ENCODE data around the gene SF3B3.

SF3B3 gene

DNA sequence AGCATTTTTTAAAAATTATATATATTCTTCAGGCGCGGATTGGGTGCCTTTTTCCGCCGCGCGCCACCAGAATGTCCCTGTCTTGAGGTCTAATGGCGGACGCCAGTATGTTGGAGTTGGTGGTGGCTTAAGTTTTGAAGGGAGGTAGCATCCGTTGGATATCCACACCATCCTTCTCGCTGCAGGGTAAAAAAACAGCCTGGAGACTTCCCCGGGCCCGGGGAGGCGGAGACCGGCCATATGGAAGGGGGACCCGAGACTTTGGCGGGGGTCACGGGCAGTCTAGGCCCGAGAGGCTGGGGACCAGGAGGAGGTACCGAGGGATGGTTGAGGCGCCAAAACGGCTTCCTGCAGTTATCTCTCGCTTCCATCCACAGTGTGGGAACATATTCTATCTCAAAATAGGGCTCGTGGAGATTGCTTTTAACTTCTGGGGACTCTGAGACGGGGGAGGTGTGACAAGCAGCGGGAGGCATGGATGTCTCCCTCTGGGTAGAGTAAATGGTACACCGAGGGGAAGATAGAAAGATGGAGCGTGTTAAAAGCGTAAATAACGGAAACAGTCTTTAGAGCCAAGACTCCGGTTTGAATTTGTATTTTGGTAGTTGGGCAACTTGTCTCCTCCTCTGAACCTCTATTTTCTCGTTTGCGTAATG, at the start of gene SF3B3:
Gene SF3B3 (plus strand): TSS at position 74 of the 656 bp plus-strand sequence. CDS start 2,841 bp downstream, outside the sequence.
- TF ChIP-seq GATA3 (IDR thresholded peaks at IDR 0.05; ENCODE audit: low read depth, low read length), result no peak
- TF ChIP-seq GATA2 (IDR thresholded peaks at IDR 0.05; ENCODE audit: low read depth, low read length), result no peak

DNA sequence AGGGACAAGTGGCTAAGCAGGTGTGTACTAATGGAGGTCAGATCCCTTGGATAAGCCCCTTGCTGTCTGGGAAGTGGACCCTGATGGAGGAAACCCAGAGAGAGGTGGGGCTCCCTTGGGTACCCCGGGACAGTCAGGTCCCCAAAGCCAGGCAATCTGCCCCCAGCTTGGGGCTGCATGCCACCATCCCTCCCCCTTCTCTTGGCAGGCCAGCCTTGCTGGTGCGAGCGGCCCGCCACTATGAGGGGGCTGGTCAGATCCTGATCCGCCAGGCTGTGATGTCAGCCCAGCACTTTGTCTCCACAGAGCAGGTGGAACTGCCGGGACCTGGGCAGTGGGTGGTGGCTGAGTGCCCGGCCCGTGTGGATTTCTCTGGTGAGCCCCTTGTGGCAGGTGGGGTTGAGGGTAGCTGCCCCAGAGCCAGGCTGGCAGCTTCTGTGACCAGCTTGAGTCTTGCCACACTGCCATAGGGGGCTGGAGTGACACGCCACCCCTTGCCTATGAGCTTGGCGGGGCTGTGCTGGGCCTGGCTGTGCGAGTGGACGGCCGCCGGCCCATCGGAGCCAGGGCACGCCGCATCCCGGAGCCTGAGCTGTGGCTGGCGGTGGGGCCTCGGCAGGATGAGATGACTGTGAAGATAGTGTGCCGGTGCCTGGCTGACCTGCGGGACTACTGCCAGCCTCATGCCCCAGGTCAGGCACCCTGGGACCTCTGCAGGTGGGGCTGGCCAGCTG, 49.1 kb upstream of the SF3B3 start:
- TF ChIP-seq GATA3 (IDR thresholded peaks at IDR 0.05; ENCODE audit: low read depth, low read length) (no peak), GATA2 (IDR thresholded peaks at IDR 0.05; ENCODE audit: low read depth, low read length) (peak; percentile 58)

DNA sequence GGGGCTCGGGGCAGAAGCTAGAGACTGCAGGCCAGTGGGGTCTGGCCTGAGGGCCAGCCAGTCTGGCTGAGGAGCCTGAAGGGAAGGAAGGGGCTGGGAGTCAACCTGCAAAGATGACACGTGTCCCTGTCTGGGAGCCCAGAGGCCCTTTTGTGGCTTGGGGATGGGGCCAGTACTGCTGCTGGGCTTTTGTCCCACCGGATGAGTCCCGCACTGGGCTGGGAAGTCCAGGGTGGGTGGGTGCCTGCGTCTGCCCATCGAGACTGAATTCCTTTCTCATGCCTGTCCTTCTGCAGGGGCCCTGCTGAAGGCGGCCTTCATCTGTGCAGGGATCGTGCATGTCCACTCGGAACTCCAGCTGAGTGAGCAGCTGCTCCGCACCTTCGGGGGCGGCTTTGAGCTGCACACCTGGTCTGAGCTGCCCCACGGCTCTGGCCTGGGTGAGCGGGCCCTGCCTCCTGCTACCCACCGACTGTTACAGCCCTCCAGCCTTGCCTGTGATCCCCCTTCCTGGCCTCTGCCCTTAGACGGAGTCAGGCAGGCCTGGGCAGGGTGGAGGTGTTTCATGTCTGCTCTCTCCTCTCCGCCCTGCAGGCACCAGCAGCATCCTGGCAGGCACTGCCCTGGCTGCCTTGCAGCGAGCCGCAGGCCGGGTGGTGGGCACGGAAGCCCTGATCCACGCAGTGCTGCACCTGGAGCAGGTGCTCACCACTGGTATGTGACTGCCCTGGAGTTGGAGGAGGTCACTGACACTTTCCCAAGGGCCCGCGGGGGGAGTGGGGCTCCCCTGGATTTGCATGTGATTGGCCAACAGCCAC, 48.4 kb upstream of the SF3B3 start:
- TF ChIP-seq GATA2 (IDR thresholded peaks at IDR 0.05; ENCODE audit: low read depth, low read length) (no peak), GATA3 (IDR thresholded peaks at IDR 0.05; ENCODE audit: low read depth, low read length) (no peak)

DNA sequence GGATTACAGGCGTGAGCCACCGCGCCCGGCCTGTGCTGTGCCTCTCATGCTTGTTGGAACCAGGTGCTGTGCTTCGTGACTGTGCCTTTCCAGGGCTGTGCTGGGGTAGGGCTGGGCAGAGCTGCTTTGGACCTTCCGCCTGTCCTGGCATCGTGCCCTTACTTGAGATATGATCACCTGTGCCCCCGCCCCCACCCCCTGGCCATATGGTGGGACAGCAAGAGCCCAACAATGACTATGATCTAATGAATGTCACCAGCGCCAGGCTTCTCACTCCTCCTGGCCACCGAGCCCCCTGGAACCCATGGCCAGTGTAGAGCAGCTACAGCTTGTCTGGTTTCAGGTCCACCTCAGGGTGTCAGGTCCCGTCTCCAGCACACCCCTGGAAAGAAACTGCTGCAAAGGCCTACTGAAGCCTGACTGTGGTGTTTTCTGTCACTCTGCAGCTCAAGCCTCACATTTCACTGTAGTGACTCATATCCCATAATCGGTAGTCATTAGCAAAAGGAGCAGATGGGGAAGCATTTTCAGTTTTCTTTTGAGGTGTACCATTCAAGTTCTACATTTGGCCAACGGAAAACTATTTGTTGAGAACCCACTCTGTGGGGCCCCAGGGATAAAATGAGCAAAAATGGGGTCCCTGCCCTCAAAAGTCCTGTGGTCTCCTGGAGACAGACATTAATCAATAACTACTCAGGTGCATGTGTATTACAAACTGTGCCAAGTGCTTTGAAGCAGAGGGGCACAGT, 47.2 kb upstream of the SF3B3 start:
- peak; percentile 86 for TF ChIP-seq GATA2 (IDR thresholded peaks at IDR 0.05; ENCODE audit: low read depth, low read length)
- no peak for TF ChIP-seq GATA3 (IDR thresholded peaks at IDR 0.05; ENCODE audit: low read depth, low read length)

DNA sequence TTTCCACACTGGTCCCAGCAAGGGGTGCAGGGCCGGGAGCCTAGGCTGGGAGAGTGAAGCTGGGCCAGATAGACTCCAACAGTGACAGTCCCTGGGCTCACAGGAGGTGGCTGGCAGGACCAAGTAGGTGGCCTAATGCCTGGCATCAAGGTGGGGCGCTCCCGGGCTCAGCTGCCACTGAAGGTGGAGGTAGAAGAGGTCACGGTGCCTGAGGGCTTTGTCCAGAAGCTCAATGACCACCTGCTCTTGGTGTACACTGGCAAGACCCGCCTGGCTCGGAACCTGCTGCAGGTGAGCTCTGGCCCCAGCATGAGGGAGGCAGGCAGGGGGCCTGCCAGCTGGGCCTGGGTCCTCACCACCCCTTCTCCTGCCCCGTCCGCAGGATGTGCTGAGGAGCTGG, 45.4 kb upstream of the SF3B3 start:
- TF ChIP-seq GATA2 (IDR thresholded peaks at IDR 0.05; ENCODE audit: low read depth, low read length) (no peak), GATA3 (IDR thresholded peaks at IDR 0.05; ENCODE audit: low read depth, low read length) (no peak)

DNA sequence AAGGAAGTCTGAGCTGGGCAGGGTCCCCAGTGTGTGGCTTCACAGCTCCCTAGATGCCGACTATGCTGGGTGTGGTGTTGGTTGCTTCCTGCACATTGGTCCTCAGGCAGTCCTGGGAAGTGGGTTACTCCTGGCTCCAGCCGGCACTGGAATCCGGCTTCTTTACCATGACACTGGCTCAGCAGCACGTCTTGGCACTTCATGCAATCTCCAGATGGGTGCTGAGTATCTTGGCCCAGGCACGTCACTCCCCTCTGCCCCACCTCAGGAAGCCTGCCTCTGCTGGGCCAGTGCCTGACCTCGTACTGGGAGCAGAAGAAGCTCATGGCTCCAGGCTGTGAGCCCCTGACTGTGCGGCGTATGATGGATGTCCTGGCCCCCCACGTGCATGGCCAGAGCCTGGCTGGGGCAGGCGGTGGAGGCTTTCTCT, 44.7 kb upstream of the SF3B3 start:
- no peak for TF ChIP-seq GATA2 (IDR thresholded peaks at IDR 0.05; ENCODE audit: low read depth, low read length)
- no peak for TF ChIP-seq GATA3 (IDR thresholded peaks at IDR 0.05; ENCODE audit: low read depth, low read length)

DNA sequence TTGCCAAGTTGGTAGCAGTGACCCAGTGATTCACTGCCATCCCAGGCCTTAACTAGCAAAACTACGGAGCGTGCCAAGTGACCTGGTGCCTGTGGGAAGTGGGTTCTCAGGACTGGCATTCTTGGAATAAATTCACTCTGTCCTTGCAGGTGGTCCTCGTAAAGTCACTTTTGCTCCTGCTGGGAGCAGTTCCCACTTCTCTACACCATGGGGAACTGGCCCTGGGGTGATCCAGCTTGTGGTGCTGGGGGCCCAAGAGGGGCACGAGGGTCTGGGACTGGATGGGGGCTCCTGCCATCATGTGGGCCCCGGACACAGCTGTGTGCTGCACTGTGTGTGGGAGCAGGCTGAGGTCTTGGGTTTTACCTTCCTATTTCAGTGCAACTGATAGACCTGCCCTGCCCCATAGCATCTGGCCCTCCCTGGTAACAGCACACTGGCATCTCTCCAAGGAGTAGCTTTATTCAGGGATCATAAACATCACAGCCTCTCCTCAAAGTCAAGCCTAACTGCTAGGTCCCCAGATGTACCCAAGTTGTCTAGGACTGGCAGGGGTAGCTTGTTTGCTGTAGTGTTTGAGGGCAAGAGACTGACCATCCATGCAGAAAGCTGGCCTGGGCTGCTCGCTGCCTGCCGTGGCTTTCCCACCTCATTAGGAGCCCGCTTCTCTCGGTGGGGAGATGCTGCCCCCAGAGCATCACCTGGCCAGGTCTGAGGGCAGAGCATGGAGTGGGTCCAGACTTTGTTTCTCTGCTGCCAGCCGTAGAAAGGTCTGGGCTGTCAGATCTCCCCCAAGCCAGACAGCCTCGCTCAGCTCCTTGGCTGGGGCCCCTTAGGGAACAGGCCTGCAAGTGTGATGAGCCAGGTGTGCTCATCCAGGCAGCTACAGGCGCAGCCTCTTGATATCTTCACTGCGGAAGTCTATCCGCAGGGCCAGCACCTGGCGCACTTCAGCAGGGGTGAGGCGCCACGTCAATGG, 43.2 kb upstream of the SF3B3 start:
- TF ChIP-seq GATA3 (IDR thresholded peaks at IDR 0.05; ENCODE audit: low read depth, low read length) (no peak), GATA2 (IDR thresholded peaks at IDR 0.05; ENCODE audit: low read depth, low read length) (no peak)

DNA sequence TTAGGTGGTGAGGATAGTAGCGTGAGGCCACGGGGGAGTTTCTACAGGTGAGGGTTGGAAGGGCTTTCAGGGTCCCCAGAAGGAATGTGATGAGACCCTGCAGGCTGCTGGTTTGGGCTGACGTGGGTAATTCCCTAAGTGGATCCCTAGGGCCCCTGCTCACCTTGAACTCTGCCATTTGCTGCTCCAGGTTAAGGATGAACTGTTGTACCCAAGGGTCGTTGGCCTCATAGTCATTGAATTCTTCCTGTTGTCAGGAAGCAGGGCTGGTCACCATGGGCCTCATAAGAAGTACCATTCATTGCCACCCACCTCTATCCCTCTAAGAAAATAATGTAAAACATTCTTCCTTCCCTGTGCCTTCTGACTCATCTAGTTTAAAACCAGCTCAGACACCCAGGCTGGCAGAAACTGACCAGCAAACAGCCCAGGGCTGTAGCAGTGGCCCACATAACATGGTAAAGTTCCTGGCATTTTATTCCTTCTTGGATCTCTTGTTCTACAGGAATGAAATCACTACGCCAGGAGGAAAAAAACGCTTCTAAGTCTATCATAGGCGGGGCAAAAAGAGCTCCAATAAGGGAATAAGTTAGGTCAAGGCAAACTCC, 41.6 kb upstream of the SF3B3 start:
- TF ChIP-seq GATA2 (IDR thresholded peaks at IDR 0.05; ENCODE audit: low read depth, low read length), result no peak
- no peak for TF ChIP-seq GATA3 (IDR thresholded peaks at IDR 0.05; ENCODE audit: low read depth, low read length)

DNA sequence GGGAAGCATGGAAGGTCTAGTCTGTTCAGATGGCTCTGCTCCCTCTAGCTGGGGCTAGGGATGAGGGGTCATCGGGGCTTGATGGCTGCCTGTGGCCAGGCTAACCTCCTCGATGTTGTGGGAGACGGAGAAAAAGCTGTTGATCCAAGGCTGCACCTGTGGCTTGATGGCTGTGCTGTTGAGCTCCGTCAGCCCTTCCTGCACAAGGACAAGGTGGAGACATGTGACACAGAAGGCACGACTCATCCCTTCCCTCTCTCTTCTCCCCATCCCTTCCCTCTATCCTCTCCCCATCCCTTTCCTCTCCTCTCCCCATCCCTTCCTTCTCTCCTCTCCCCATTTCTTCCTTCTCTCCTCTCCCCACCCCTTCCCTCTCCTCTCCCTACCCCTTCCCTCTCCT, 41.0 kb upstream of the SF3B3 start:
- TF ChIP-seq GATA3 (IDR thresholded peaks at IDR 0.05; ENCODE audit: low read depth, low read length) (no peak), GATA2 (IDR thresholded peaks at IDR 0.05; ENCODE audit: low read depth, low read length) (no peak)

DNA sequence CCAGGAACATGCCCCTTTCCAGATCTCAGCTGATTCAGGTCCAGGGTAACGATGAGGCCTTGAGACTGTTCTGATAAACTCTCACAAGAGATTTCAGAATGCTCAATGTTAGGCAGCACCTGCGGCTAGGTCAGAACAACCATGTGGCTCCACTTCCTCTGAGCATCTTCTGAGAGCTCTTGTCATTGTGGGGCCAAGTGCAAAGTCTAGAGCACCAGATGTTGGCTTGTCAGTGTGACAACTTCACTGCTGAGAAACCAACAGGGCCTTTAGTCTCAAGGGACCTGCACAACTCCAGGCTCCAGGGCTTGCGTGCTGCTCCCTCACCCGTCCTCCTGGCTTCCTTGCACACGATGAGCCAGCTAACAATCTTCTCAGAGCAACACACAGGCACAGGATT, 40.2 kb upstream of the SF3B3 start:
- TF ChIP-seq GATA3 (IDR thresholded peaks at IDR 0.05; ENCODE audit: low read depth, low read length) (no peak), GATA2 (IDR thresholded peaks at IDR 0.05; ENCODE audit: low read depth, low read length) (no peak)

DNA sequence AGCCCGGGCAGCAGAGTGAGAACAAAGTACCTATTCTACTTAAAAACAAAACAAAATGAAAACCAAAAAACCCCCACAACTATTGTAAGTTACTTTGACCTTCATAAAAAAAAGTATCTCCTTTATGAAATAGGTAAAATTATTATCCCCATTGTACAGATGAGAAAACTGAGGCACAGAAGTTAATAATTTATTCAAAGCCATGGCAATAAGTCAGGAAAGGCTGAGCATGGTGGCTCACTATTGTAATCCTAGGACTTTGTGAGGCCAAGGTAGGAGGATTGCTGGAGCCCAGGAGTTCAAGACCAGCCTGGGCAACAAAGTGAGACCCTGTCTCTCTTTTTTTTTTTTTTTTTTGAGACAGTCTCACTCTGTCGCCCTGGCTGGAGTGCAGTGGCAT, 38.7 kb upstream of the SF3B3 start:
- no peak for TF ChIP-seq GATA3 (IDR thresholded peaks at IDR 0.05; ENCODE audit: low read depth, low read length)
- TF ChIP-seq GATA2 (IDR thresholded peaks at IDR 0.05; ENCODE audit: low read depth, low read length), result no peak

DNA sequence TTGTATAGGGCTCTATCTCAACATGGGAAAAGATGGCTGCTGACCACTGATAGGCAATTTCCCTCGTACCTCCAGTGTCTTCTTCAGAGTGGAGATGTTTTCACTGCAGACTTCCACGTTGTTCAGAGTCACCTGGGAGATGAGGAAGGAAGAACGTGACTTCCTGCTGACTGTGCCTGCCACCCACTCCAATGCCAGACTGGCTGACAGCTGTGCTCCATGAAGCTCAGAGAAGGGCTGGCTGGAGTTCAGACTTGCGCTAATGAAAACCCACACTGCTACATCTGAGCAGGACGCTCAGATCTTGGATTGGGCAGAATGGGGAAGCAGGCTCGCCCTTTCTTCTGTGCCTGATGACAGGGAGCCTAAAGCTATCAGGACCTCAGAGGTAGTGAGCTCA, 33.4 kb upstream of the SF3B3 start:
- no peak for TF ChIP-seq GATA3 (IDR thresholded peaks at IDR 0.05; ENCODE audit: low read depth, low read length)
- no peak for TF ChIP-seq GATA2 (IDR thresholded peaks at IDR 0.05; ENCODE audit: low read depth, low read length)

All from SH-SY5Y (cell line).